ENCODE results near the gene FBXL19. TPM values are rescaled to one million over a fixed set of nuclear protein-coding genes. Genes with fewer than 3 reads are reported as not detected.

FBXL19 gene
- 21.4 TPM for total RNA-seq

- DNase-seq (ENCODE audit: extremely low spot score in 2 of 2), result no peak
- peak within 1 kb of the TSS; percentile 98 for H3K27ac ChIP-seq
- no peaks in the 10 kb centered on the region for H3K9me3 ChIP-seq
- intact Hi-C loops (cut with DNase I), result loop anchor here (5.0 kb wide), 1 partner anchor 81 kb away; no protein-coding TSS in a partner anchor
- H3K4me1 ChIP-seq, result peaks cover 38% of the 10 kb centered on the region
- peak within 1 kb of the TSS; percentile 82 to 92 for H3K4me3 ChIP-seq
- no peak for TF ChIP-seq CTCF (IDR thresholded peaks at IDR 0.05)
- TF ChIP-seq POLR2AphosphoS5 (IDR thresholded peaks at IDR 0.05; ENCODE audit: insufficient read depth in 1 of 2, low read depth in 1 of 2), result no peak
- TF ChIP-seq POLR2A (IDR thresholded peaks at IDR 0.05), result peak in 1 of 2 donors; percentile 31
- H3K27me3 ChIP-seq, result no peaks in the 10 kb centered on the region
- H3K36me3 ChIP-seq, result no peaks in the 10 kb centered on the region
Observed at GRCh38 chr16:30923554-30924075, at the start of gene FBXL19. Gene FBXL19 (plus strand): TSS chr16:30923572. CDS start chr16:30925755, 2,183 bp downstream.

GRCh38 chr16:30874244-30874820 is 49.0 kb upstream of the FBXL19 start:
- Histone ChIP-seq H3K36me3 (no peaks in the 10 kb centered on the region), H3K4me1 (peaks cover 26% of the 10 kb centered on the region), H3K27me3 (no peaks in the 10 kb centered on the region), H3K27ac (peak overlapping the region; percentile 81), H3K9me3 (no peaks in the 10 kb centered on the region), H3K4me3 (peak overlapping the region; percentile 77 to 85)
- no peak for DNase-seq (ENCODE audit: extremely low spot score in 2 of 2)
- TF ChIP-seq POLR2AphosphoS5 (IDR thresholded peaks at IDR 0.05; ENCODE audit: insufficient read depth in 1 of 2, low read depth in 1 of 2) (no peak), CTCF (IDR thresholded peaks at IDR 0.05) (no peak), POLR2A (IDR thresholded peaks at IDR 0.05) (no peak)
- intact Hi-C loops (cut with DNase I), result no loop called here

GRCh38 chr16:30874821-30875717 is 48.3 kb upstream of the FBXL19 start:
- Histone ChIP-seq H3K4me1 (peaks cover 26% of the 10 kb centered on the region), H3K27ac (peak overlapping the region; percentile 81), H3K27me3 (no peaks in the 10 kb centered on the region), H3K4me3 (peak overlapping the region; percentile 77 to 85), H3K36me3 (no peaks in the 10 kb centered on the region), H3K9me3 (no peaks in the 10 kb centered on the region)
- intact Hi-C loops (cut with DNase I), result no loop called here
- DNase-seq (ENCODE audit: extremely low spot score in 2 of 2), result no peak
- peak in 1 of 2 donors; percentile 59 for TF ChIP-seq POLR2A (IDR thresholded peaks at IDR 0.05)
- TF ChIP-seq CTCF (IDR thresholded peaks at IDR 0.05), result no peak
- peak; percentile 84 to 91 for TF ChIP-seq POLR2AphosphoS5 (IDR thresholded peaks at IDR 0.05; ENCODE audit: insufficient read depth in 1 of 2, low read depth in 1 of 2)

- Histone ChIP-seq H3K27me3 (no peaks in the 10 kb centered on the region), H3K36me3 (no peaks in the 10 kb centered on the region), H3K4me3 (peak overlapping the region; percentile 77 to 85), H3K9me3 (no peaks in the 10 kb centered on the region), H3K27ac (peak overlapping the region; percentile 81), H3K4me1 (peaks cover 26% of the 10 kb centered on the region)
- TF ChIP-seq POLR2A (IDR thresholded peaks at IDR 0.05) (no peak), POLR2AphosphoS5 (IDR thresholded peaks at IDR 0.05; ENCODE audit: insufficient read depth in 1 of 2, low read depth in 1 of 2) (no peak), CTCF (IDR thresholded peaks at IDR 0.05) (no peak)
- intact Hi-C loops (cut with DNase I), result no loop called here
- no peak for DNase-seq (ENCODE audit: extremely low spot score in 2 of 2)
Observed at GRCh38 chr16:30875871-30876801, 47.2 kb upstream of the FBXL19 start.

Measured in vagina (tissue), 2 donors.